Tibial nerve (tissue), 4 donors: Measurements from ENCODE around the gene AHCTF1. TPM values are rescaled to one million over a fixed set of nuclear protein-coding genes. Genes with fewer than 3 reads are reported as not detected.

Source experiments
- DNase-seq, 2 donors: peaks; one replicate each; pipeline ENCODE4 v3.0.0-alpha.2; 2019; ENCODE audit warnings: low spot score in 2 of 2
- H3K27ac ChIP-seq, 4 donors: fragments of 200-600 bp; sonication (generic) in 3 of 4; one replicate each; pipeline ENCODE4 v1.5.1; 2017 to 2019; ENCODE audit warnings: mild to moderate bottlenecking in 1 of 4
- H3K27me3 ChIP-seq, 2 donors: fragments of 200-600 bp; sonication (generic) in 1 of 2; one replicate each; pipeline versions ENCODE4 v1.5.1 to v1.6.0; 2017 to 2019
- H3K36me3 ChIP-seq, 3 donors: fragments of 200-600 bp; sonication (generic); one replicate each; pipeline ENCODE4 v1.5.1; 2018 to 2019
- H3K4me1 ChIP-seq, 4 donors: fragments of 200-600 bp; sonication (generic) in 3 of 4; one replicate each; pipeline ENCODE4 v1.5.1; 2017 to 2019
- H3K4me3 ChIP-seq, 4 donors: fragments of 200-600 bp; sonication (generic) in 3 of 4; one replicate each; pipeline ENCODE4 v1.5.1; 2017 to 2019; ENCODE audit warnings: mild to moderate bottlenecking in 1 of 4, moderate library complexity in 1 of 4
- H3K9me3 ChIP-seq, 4 donors: fragments of 200-600 bp; sonication (generic) in 3 of 4; one replicate each; pipeline ENCODE4 v1.5.1; 2017 to 2019
- EP300 ChIP-seq, 2 donors: sonication (generic); formaldehyde crosslinking; IDR thresholded peaks; one replicate each; pipeline ENCODE4 v1.6.1; 2017; ENCODE audit warnings: antibody characterized with exemption in 2 of 2, mild to moderate bottlenecking in 1 of 2
- POLR2A ChIP-seq, 2 donors: fragments of 450-650 bp; IDR thresholded peaks; one replicate each; pipeline ENCODE4 v1.6.1; 2017; ENCODE audit warnings: antibody characterized with exemption in 2 of 2, mild to moderate bottlenecking in 2 of 2, moderate library complexity in 2 of 2
- WGBS, 2 donors: methylation state at CpG; one replicate each; pipeline ENCODE4 v1.1.5; 2018; 5-methylcytosine and 5-hydroxymethylcytosine counted together
- total RNA-seq, 4 donors: library from RNA; depleted of rRNA; stranded (reverse); fragments of >200 nt; gene quantifications; one replicate each; pipeline ENCODE4 v1.1.0, GENCODE V29; 2016
- TF ChIP-seq, protein P1 (sequence below), 5 experiments: fragments of 200-600 bp in 3 of 5; fragments of 450-650 bp in 2 of 5; sonication (generic) in 3 of 5; IDR thresholded peaks; one replicate each; pipeline ENCODE4 v1.5.1; 2016 to 2019; ENCODE audit warnings: antibody characterized with exemption in 5 of 5, mild to moderate bottlenecking in 3 of 5, moderate library complexity in 2 of 5

AHCTF1 gene, protein sequence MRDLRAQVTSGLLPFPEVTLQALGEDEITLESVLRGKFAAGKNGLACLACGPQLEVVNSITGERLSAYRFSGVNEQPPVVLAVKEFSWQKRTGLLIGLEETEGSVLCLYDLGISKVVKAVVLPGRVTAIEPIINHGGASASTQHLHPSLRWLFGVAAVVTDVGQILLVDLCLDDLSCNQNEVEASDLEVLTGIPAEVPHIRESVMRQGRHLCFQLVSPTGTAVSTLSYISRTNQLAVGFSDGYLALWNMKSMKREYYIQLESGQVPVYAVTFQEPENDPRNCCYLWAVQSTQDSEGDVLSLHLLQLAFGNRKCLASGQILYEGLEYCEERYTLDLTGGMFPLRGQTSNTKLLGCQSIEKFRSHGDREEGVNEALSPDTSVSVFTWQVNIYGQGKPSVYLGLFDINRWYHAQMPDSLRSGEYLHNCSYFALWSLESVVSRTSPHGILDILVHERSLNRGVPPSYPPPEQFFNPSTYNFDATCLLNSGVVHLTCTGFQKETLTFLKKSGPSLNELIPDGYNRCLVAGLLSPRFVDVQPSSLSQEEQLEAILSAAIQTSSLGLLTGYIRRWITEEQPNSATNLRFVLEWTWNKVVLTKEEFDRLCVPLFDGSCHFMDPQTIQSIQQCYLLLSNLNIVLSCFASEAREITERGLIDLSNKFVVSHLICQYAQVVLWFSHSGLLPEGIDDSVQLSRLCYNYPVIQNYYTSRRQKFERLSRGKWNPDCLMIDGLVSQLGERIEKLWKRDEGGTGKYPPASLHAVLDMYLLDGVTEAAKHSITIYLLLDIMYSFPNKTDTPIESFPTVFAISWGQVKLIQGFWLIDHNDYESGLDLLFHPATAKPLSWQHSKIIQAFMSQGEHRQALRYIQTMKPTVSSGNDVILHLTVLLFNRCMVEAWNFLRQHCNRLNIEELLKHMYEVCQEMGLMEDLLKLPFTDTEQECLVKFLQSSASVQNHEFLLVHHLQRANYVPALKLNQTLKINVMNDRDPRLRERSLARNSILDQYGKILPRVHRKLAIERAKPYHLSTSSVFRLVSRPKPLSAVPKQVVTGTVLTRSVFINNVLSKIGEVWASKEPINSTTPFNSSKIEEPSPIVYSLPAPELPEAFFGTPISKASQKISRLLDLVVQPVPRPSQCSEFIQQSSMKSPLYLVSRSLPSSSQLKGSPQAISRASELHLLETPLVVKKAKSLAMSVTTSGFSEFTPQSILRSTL (N-terminal part only)
- 10 to 100 TPM; 41.2 to 67.1 (median 45.6) TPM for total RNA-seq

DNA sequence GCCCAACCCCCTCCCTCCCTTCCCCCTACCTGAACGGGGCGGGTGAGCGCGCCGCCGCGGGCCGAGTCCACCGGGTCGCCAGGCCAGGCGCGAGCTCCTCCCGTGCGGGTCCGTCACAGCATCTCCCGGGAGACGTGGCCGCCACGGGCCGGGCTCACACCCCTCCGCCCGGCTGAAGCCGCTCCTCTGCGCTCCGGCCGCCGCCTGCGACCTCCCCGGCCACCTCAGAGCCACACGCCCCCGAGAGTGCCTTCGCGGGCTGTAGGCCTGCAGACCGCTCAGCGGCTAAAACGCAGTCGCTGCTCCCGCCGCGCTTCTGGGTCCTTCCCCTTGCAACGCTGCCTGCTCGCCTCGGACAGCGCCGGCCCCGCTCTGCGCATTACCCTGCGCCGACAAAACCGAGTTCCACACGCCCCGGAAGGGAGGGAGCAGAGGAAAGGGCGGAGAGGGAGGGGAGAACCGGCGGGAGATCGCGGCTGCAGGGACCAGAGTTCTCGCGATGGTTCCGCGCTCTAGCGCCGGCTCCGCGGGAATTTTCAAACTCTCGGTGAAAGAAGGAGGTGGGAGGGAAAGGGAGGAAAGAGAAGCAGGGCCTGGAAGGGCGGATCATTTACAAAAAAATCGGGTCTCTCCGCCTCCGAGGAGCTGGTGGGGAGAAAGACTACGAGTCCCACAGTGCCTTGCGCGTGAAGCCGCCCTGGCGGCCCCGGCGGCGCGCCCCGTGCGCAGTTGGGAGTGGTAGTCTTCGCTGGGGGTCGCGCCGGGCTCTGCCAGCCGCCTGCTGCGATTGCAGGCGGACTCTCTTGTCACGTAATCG, at the start of gene AHCTF1:
Gene AHCTF1 (minus strand): TSS at position 400 of the 817 bp plus-strand sequence. CDS start 13,578 bp downstream, outside the sequence.
- Histone ChIP-seq H3K9me3 (no peaks in the 10 kb centered on the region), H3K27me3 (no peaks in the 10 kb centered on the region), H3K4me1 (peaks cover 0 to 33% (median 17%) of the 10 kb centered on the region in 4 donors), H3K27ac (peak within 1 kb of the TSS; percentile 92 to 99 (median 96)), H3K4me3 (peak within 1 kb of the TSS; percentile 93 to 98 (median 96)), H3K36me3 (peaks cover 0 to 16% (median 0%) of the 10 kb centered on the region in 3 donors)
- DNase-seq: peak; percentile 94 to 95
- peak; percentile 97 to 99 for TF ChIP-seq POLR2A (IDR thresholded peaks at IDR 0.05)
- TF ChIP-seq EP300 (IDR thresholded peaks at IDR 0.05): peak; percentile 66 to 100
- TF ChIP-seq, protein P1, sequence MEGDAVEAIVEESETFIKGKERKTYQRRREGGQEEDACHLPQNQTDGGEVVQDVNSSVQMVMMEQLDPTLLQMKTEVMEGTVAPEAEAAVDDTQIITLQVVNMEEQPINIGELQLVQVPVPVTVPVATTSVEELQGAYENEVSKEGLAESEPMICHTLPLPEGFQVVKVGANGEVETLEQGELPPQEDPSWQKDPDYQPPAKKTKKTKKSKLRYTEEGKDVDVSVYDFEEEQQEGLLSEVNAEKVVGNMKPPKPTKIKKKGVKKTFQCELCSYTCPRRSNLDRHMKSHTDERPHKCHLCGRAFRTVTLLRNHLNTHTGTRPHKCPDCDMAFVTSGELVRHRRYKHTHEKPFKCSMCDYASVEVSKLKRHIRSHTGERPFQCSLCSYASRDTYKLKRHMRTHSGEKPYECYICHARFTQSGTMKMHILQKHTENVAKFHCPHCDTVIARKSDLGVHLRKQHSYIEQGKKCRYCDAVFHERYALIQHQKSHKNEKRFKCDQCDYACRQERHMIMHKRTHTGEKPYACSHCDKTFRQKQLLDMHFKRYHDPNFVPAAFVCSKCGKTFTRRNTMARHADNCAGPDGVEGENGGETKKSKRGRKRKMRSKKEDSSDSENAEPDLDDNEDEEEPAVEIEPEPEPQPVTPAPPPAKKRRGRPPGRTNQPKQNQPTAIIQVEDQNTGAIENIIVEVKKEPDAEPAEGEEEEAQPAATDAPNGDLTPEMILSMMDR (IDR thresholded peaks at IDR 0.05): peak in 1 of 5 experiments; percentile 50
- WGBS, 2 donors: 0% methylated on average over 49 to 89 of the region's 90 CpGs

DNA sequence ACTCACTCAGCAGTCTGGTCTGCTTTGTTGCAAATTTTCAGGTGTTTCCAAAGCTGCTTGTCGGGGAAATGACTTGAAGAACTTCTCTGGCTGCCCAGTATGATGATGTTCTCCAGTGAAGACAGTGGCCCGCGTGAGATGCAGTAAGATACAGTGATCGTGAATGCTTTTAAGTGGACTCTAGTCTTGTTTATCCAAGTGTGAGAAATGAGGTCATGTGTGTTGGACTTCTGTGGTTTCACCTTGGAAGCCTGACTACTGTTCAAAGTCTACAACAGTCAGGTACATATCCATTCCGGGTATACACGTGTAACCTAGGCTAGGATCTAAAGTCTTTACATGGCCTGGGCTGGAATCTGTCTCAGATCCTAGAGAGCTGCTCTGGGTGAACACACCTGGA, 47.0 kb upstream of the AHCTF1 start:
- peaks cover 0 to 39% (median 3%) of the 10 kb centered on the region in 4 donors for H3K9me3 ChIP-seq
- no peak for TF ChIP-seq POLR2A (IDR thresholded peaks at IDR 0.05)
- TF ChIP-seq, protein P1 (IDR thresholded peaks at IDR 0.05): no peak
- no peak for TF ChIP-seq EP300 (IDR thresholded peaks at IDR 0.05)
- H3K27me3 ChIP-seq: no peaks in the 10 kb centered on the region
- no peak overlapping the region for H3K27ac ChIP-seq
- 96 to 97% methylated on average over 6 of the region's 6 CpGs for WGBS, 2 donors
- H3K4me3 ChIP-seq: no peak overlapping the region
- H3K36me3 ChIP-seq: no peaks in the 10 kb centered on the region
- H3K4me1 ChIP-seq: no peaks in the 10 kb centered on the region
- DNase-seq: no peak

DNA sequence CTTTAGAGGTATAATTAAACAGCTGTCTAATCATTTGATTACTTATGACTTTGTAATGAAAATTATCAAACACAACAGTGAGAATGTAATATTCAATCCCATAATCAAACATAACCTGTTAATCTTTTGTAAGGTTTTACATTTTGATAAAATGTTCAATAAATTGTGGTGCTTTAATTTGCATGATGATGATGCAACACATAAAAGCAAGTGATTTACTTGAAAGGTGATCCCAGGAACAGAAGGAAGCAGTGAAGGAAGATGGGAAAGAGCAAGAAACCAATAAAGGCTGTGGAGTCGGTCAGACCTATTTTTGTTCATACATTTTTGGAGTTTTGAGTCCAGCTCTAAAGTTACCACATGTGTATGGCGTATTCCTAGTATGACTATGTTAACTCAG, 46.5 kb upstream of the AHCTF1 start:
- H3K27ac ChIP-seq: no peak overlapping the region
- H3K27me3 ChIP-seq: no peaks in the 10 kb centered on the region
- no peak for TF ChIP-seq EP300 (IDR thresholded peaks at IDR 0.05)
- no peak for TF ChIP-seq POLR2A (IDR thresholded peaks at IDR 0.05)
- TF ChIP-seq, protein P1 (IDR thresholded peaks at IDR 0.05): no peak
- H3K4me3 ChIP-seq: no peak overlapping the region
- 92 to 94% methylated on average over 2 of the region's 2 CpGs for WGBS, 2 donors
- peaks cover 0 to 34% (median 3%) of the 10 kb centered on the region in 4 donors for H3K9me3 ChIP-seq
- H3K4me1 ChIP-seq: no peaks in the 10 kb centered on the region
- no peak for DNase-seq
- no peaks in the 10 kb centered on the region for H3K36me3 ChIP-seq

DNA sequence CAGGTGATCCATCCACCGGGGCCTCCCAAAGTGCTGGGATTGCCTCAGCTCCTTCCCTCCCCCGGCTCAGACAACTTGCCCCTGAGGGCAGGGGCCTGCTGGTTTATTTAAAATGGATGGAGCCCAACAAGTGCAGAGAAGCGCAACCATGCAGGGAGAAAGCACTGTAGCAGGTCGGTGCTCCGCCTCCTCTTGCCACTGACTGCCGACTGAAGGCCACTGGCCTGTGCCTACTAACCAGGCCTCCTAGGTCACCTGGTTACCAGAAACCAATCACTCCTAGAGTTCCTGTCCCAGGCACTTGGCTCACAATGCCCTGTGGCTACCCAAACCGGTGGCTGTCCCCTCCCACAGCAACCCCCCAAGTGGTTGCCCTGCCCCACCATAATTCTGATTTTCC, 40.2 kb upstream of the AHCTF1 start:
- Histone ChIP-seq H3K36me3 (no peaks in the 10 kb centered on the region), H3K9me3 (peaks cover 0 to 17% (median 0%) of the 10 kb centered on the region in 4 donors), H3K27ac (no peak overlapping the region), H3K4me1 (no peaks in the 10 kb centered on the region), H3K27me3 (no peaks in the 10 kb centered on the region), H3K4me3 (no peak overlapping the region)
- no peak for DNase-seq
- TF ChIP-seq EP300 (IDR thresholded peaks at IDR 0.05) (no peak), POLR2A (IDR thresholded peaks at IDR 0.05) (no peak)
- TF ChIP-seq, protein P1 (IDR thresholded peaks at IDR 0.05): no peak
- 96 to 97% methylated on average over 7 of the region's 7 CpGs for WGBS, 2 donors
